ENCODE results near the gene FKRP.

The FKRP gene

GRCh38 chr19:46731007-46731501, 14.8 kb upstream of the FKRP start:
- in situ Hi-C loops (cut with MboI; ENCODE audit: low sequenced_read_pairs, unreplicated experiment): no loop called here
- no peak for TF ChIP-seq CTCF (IDR thresholded peaks at IDR 0.05; ENCODE audit: borderline replicate concordance, control extremely low read depth, extremely low read depth, insufficient read depth, missing control alignments)
- no peak for DNase-seq (ENCODE audit: low spot score)

GRCh38 chr19:46731584-46731983, 14.3 kb upstream of the FKRP start:
- TF ChIP-seq CTCF (IDR thresholded peaks at IDR 0.05; ENCODE audit: borderline replicate concordance, control extremely low read depth, extremely low read depth, insufficient read depth, missing control alignments): no peak
- in situ Hi-C loops (cut with MboI; ENCODE audit: low sequenced_read_pairs, unreplicated experiment): no loop called here
- no peak for DNase-seq (ENCODE audit: low spot score)

- no peak for DNase-seq (ENCODE audit: low spot score)
- in situ Hi-C loops (cut with MboI; ENCODE audit: low sequenced_read_pairs, unreplicated experiment): no loop called here
- TF ChIP-seq CTCF (IDR thresholded peaks at IDR 0.05; ENCODE audit: borderline replicate concordance, control extremely low read depth, extremely low read depth, insufficient read depth, missing control alignments): no peak
Observed at GRCh38 chr19:46732172-46732938, 13.5 kb upstream of the FKRP start.

- TF ChIP-seq CTCF (IDR thresholded peaks at IDR 0.05; ENCODE audit: borderline replicate concordance, control extremely low read depth, extremely low read depth, insufficient read depth, missing control alignments): no peak
- no peak for DNase-seq (ENCODE audit: low spot score)
- in situ Hi-C loops (cut with MboI; ENCODE audit: low sequenced_read_pairs, unreplicated experiment): no loop called here
Observed at GRCh38 chr19:46732966-46733689, 12.7 kb upstream of the FKRP start.

GRCh38 chr19:46733690-46734292, 12.1 kb upstream of the FKRP start:
- DNase-seq (ENCODE audit: low spot score): no peak
- in situ Hi-C loops (cut with MboI; ENCODE audit: low sequenced_read_pairs, unreplicated experiment): no loop called here
- no peak for TF ChIP-seq CTCF (IDR thresholded peaks at IDR 0.05; ENCODE audit: borderline replicate concordance, control extremely low read depth, extremely low read depth, insufficient read depth, missing control alignments)

GRCh38 chr19:46736531-46737297, 9.1 kb upstream of the FKRP start:
- no peak for TF ChIP-seq CTCF (IDR thresholded peaks at IDR 0.05; ENCODE audit: borderline replicate concordance, control extremely low read depth, extremely low read depth, insufficient read depth, missing control alignments)
- in situ Hi-C loops (cut with MboI; ENCODE audit: low sequenced_read_pairs, unreplicated experiment): no loop called here
- DNase-seq (ENCODE audit: low spot score): no peak

Data from GM13976 (cell line).